Brain microvascular endothelial cell (primary cell): ENCODE results near the gene AMH.

Experiments
- DNase-seq: peaks from one replicate; pipeline ENCODE4 v3.0.0-alpha.2; 2020
- H3K27ac ChIP-seq: fragments of 250-450 bp; sonication (Bioruptor Pico); 2 replicates; pipeline ENCODE4 v1.5.1; 2020; ENCODE audit warnings: mild to moderate bottlenecking, moderate library complexity
- H3K27me3 ChIP-seq: fragments of 250-450 bp; sonication (Bioruptor Pico); replicated peaks from 2 replicates; pipeline ENCODE4 v1.5.1; 2020; ENCODE audit warnings: mild to moderate bottlenecking
- H3K36me3 ChIP-seq: fragments of 250-450 bp; sonication (Bioruptor Pico); replicated peaks from 2 replicates; pipeline ENCODE4 v1.5.1; 2020; ENCODE audit warnings: mild to moderate bottlenecking
- H3K4me3 ChIP-seq: 2 replicates; pipeline ENCODE4 v1.5.1; 2011; ENCODE audit warnings: low read depth, mild to moderate bottlenecking, control low read depth, low read length, moderate library complexity
- in situ Hi-C: cut with HindIII; loops from 2 replicates; pipeline ENCODE4 v1.10.0; 2017; ENCODE audit warnings: low sequenced_read_pairs, low pct_ligation_motif_present
- TF ChIP-seq, protein P1 (sequence below): IDR thresholded peaks from 2 replicates; pipeline ENCODE4 v1.5.1; 2011; ENCODE audit warnings: low read depth, mild to moderate bottlenecking, moderate library complexity, low read length, control low read depth, inconsistent platforms; ENCODE audit errors: missing control alignments

The AMH gene

GRCh38 chr19:2223391-2223790, 25.7 kb upstream of the AMH start:
- peaks cover 53% of the 10 kb centered on the region for H3K36me3 ChIP-seq
- TF ChIP-seq, protein P1, sequence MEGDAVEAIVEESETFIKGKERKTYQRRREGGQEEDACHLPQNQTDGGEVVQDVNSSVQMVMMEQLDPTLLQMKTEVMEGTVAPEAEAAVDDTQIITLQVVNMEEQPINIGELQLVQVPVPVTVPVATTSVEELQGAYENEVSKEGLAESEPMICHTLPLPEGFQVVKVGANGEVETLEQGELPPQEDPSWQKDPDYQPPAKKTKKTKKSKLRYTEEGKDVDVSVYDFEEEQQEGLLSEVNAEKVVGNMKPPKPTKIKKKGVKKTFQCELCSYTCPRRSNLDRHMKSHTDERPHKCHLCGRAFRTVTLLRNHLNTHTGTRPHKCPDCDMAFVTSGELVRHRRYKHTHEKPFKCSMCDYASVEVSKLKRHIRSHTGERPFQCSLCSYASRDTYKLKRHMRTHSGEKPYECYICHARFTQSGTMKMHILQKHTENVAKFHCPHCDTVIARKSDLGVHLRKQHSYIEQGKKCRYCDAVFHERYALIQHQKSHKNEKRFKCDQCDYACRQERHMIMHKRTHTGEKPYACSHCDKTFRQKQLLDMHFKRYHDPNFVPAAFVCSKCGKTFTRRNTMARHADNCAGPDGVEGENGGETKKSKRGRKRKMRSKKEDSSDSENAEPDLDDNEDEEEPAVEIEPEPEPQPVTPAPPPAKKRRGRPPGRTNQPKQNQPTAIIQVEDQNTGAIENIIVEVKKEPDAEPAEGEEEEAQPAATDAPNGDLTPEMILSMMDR: no peak
- no peak overlapping the region for H3K27ac ChIP-seq
- no peak for DNase-seq
- H3K27me3 ChIP-seq: no peaks in the 10 kb centered on the region
- in situ Hi-C loops: no loop called here
- H3K4me3 ChIP-seq: no peak overlapping the region

DNA sequence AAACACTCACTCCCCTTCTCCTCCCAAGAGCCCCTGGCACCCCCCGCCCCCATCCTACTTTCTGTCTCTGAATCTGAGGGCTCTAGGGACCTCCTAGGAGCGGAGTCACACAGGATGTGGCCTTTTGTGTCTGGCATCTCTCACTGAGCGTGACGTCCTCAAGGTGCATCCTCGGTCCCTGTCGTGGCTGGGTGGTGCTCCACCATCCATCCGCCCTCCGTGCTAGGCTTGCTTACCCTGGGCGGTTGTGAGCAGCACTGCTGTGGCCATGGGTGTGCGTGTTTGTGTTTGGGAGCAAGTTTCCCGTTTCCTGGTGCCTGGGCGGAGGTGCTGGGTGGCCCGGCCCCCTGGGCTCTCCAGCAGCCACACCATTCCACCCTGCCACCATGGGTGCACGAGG, 25.2 kb upstream of the AMH start:
- H3K27me3 ChIP-seq: no peaks in the 10 kb centered on the region
- no peak overlapping the region for H3K4me3 ChIP-seq
- in situ Hi-C loops: no loop called here
- no peak overlapping the region for H3K27ac ChIP-seq
- no peak for DNase-seq
- TF ChIP-seq, protein P1: no peak
- peaks cover 58% of the 10 kb centered on the region for H3K36me3 ChIP-seq

DNA sequence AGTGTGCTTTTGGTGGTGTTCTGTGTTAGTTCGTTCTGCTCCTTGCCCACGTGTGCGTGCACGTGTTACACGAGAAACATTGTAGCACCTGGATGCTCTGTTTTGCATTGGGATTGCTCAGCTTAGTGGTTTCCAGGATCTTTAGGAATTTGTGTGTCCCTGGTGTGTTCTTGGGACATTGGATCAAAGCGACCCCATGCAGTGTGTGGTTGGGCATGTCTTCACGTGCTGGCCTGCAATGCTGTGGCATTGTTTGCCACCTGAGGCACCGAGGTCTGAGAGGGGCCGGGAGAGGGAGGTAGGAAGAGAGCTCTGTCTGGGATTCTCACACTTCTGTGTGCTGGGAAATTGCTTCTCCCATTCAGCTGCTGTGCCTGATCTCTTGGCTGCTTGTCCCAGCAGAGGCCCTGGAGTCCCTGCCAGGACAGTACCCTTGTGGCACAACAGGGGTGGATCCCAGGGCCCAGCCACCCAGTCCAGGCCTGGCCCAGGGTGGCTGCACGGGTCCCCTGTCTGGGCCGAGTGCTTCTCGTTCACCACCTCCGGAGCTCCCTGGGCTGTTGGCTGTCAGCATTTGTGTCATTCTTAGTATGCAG, 24.3 kb upstream of the AMH start:
- H3K27me3 ChIP-seq: no peaks in the 10 kb centered on the region
- no peak for DNase-seq
- H3K4me3 ChIP-seq: no peak overlapping the region
- in situ Hi-C loops: no loop called here
- TF ChIP-seq, protein P1: no peak
- H3K36me3 ChIP-seq: peaks cover 62% of the 10 kb centered on the region
- H3K27ac ChIP-seq: no peak overlapping the region

DNA sequence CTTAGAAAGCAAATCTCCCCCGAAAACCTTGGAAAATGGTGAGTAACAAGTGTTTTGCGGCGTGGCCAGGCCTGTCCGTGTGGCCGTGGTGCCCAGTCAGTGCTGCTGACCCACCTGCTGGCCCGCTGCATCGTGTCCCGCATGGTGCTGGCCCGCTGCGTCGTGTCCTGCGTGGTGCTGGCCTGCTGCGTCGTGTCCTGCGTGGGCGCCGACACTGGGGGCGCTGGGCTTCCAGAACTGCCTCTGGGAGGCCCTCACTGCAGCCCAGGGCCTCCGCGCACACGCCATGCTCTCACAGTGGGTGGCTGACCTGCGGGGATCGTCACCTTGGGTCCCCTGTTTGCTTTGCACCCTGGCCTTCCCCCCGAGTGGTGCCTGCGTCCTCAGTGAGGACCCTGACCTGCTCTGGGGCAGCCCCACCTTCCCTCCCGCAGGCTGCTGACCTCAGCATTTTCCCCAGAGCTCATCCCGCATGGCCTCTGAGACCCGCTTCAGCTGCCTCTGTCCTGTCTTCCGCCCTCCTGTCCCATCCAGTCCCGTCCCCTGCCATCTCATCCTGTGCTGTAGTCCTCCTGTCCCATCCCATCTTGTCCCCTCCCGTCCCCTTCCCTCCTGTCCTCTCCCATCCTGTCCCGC, 23.6 kb upstream of the AMH start:
- in situ Hi-C loops: no loop called here
- H3K27ac ChIP-seq: no peak overlapping the region
- no peak overlapping the region for H3K4me3 ChIP-seq
- no peak for DNase-seq
- H3K36me3 ChIP-seq: peaks cover 63% of the 10 kb centered on the region
- TF ChIP-seq, protein P1: no peak
- H3K27me3 ChIP-seq: no peaks in the 10 kb centered on the region

GRCh38 chr19:2226051-2226839, 22.9 kb upstream of the AMH start:
- no peak overlapping the region for H3K27ac ChIP-seq
- H3K4me3 ChIP-seq: no peak overlapping the region
- no peak for DNase-seq
- in situ Hi-C loops: no loop called here
- TF ChIP-seq, protein P1: no peak
- H3K36me3 ChIP-seq: peaks cover 65% of the 10 kb centered on the region
- H3K27me3 ChIP-seq: no peaks in the 10 kb centered on the region
